Kidney (tissue), 14 donors: ENCODE measurements around the gene RASAL2. TPM values are rescaled to one million over a fixed set of nuclear protein-coding genes. Genes with fewer than 3 reads are reported as not detected.
A peak's percentile ranks its signal among the peaks of the same experiment; 100 is the strongest.

Experiments used
- DNase-seq, 5 donors: peaks; one replicate each; pipeline ENCODE4 v3.0.0-alpha.2; 2013 to 2020
- FAIRE-seq: peaks from 2 replicates; lab custom pipeline; 2012; peaks lifted over from hg19 to GRCh38; lab: Jason Lieb, UNC
- H3K27ac ChIP-seq, 2 donors: one replicate each; pipeline ENCODE4 v1.7.0; 2013; ENCODE audit warnings: low read depth in 2 of 2, low read length in 2 of 2, inconsistent platforms in 1 of 2
- H3K27me3 ChIP-seq: one replicate; pipeline ENCODE4 v1.7.1; 2013; ENCODE audit warnings: low read length, inconsistent platforms; ENCODE audit not compliant: control insufficient read depth, insufficient read depth
- H3K36me3 ChIP-seq, 3 donors: one replicate each; pipeline versions ENCODE4 v1.7.0 to v1.7.1; 2013; ENCODE audit warnings: low read length in 3 of 3, control low read depth in 1 of 3, inconsistent platforms in 1 of 3; ENCODE audit not compliant: insufficient read depth in 3 of 3, control insufficient read depth in 2 of 3
- H3K4me1 ChIP-seq, 3 donors: one replicate each; pipeline versions ENCODE4 v1.7.0 to v1.7.1; 2013; ENCODE audit warnings: low read length in 3 of 3, inconsistent platforms in 1 of 3, low read depth in 1 of 3; ENCODE audit not compliant: control insufficient read depth in 2 of 3, insufficient read depth in 2 of 3
- H3K4me3 ChIP-seq, 3 donors: one replicate each; pipeline versions ENCODE4 v1.7.0 to v1.8.1; 2013; ENCODE audit warnings: low read length in 3 of 3, control low read depth in 1 of 3, inconsistent platforms in 1 of 3
- H3K9ac ChIP-seq, 3 donors: one replicate each; pipeline versions ENCODE4 v1.7.0 to v1.7.1; 2013; ENCODE audit warnings: low read length in 3 of 3, control low read depth in 1 of 3, inconsistent platforms in 1 of 3
- H3K9me3 ChIP-seq, 3 donors: one replicate each; pipeline versions ENCODE4 v1.7.0 to v1.7.1; 2013; ENCODE audit warnings: low read length in 3 of 3, control low read depth in 1 of 3, inconsistent platforms in 1 of 3; ENCODE audit not compliant: control insufficient read depth in 2 of 3, insufficient read depth in 1 of 3
- CTCF ChIP-seq: IDR thresholded peaks from 3 replicates; pipeline ENCODE4 v1.5.1; 2012; ENCODE audit warnings: mild to moderate bottlenecking, moderate library complexity, borderline replicate concordance; ENCODE audit not compliant: insufficient read depth; ENCODE audit errors: extremely low read depth
- intact Hi-C: fragments of 100-400 bp; cut with DNase I; formaldehyde crosslinking; loops from one replicate; pipeline ENCODE4 v1.11.1; 2022
- polyA plus RNA-seq: library from polyadenylated mRNA; stranded (reverse); fragments of 350-450 nt; fragmentation: Illumina TruSeq; extraction: RNeasy Lipid Tissue Mini Kit (QIAGEN cat#74804); gene quantifications from one replicate; pipeline ENCODE4 v1.2.3, GENCODE V29; 2014; ENCODE audit warnings: low read depth, low replicate concordance; ENCODE audit not compliant: insufficient read depth
- total RNA-seq: library from RNA; stranded (reverse); fragmentation: NEBNext Ultra II Directional; extraction: Animal tissue kit (Norgen Biotek cat#: 25700); gene quantifications from one replicate; pipeline ENCODE4 v1.2.1, GENCODE V29; 2021
- donor health status: control.
- donor health status: control.
- donor health status: control.
- donor health status: control.
- donor health status: control.
- donor health status: DM: yes; HTN: yes; CAD: no.
- donor health status: Normal renal cell carcinoma (clear cell type).

Gene RASAL2
- total and polyA plus RNA-seq, 2 donors from 2014 or later: 2.2 to 26.5 TPM

- DNase-seq (peak in 1 of 5 donors; percentile 42), FAIRE-seq (no peak)
- Histone ChIP-seq H3K9ac (no peak overlapping the region), H3K27me3 (no peaks in the 10 kb centered on the region), H3K36me3 (peaks cover 0 to 3% (median 0%) of the 10 kb centered on the region in 3 donors), H3K27ac (no peak overlapping the region), H3K4me1 (no peaks in the 10 kb centered on the region), H3K9me3 (no peaks in the 10 kb centered on the region), H3K4me3 (no peak overlapping the region)
- intact Hi-C loops: no loop called here
- TF ChIP-seq CTCF: no peak
Observed at GRCh38 chr1:178458203-178458602, 364.3 kb downstream of the RASAL2 start.

GRCh38 chr1:178461104-178461503 lies 367.2 kb downstream of the RASAL2 start:
- peaks cover 0 to 4% (median 3%) of the 10 kb centered on the region in 3 donors for H3K36me3 ChIP-seq
- H3K4me3 ChIP-seq: no peak overlapping the region
- no peak for FAIRE-seq
- H3K9me3 ChIP-seq: no peaks in the 10 kb centered on the region
- no peaks in the 10 kb centered on the region for H3K4me1 ChIP-seq
- H3K9ac ChIP-seq: no peak overlapping the region
- intact Hi-C loops: no loop called here
- DNase-seq: no peak
- TF ChIP-seq CTCF: no peak
- no peaks in the 10 kb centered on the region for H3K27me3 ChIP-seq
- H3K27ac ChIP-seq: no peak overlapping the region

DNA sequence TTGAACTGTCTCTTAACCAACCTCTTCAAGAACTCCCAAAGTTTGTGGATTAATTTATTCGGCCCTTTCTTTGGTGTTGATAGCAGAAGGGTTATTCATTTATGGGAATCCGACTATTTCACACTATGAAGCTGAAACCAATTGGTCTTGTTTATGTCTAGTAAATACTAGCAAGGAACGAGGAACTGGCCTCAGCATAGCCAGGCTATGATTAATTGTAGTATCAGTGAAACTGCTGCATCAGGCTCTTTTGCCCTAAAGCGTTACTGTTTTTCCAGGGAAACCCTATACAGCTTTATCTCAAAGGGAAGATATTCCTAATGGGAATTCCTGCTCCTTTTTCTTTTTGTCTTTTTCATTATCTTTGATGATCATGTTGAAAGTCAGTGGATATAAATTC lies 367.8 kb downstream of the RASAL2 start:
- H3K9ac ChIP-seq: no peak overlapping the region
- no peak overlapping the region for H3K4me3 ChIP-seq
- no peaks in the 10 kb centered on the region for H3K4me1 ChIP-seq
- TF ChIP-seq CTCF: no peak
- H3K36me3 ChIP-seq: peaks cover 4 to 10% (median 4%) of the 10 kb centered on the region in 3 donors
- DNase-seq: no peak
- no peaks in the 10 kb centered on the region for H3K9me3 ChIP-seq
- no peak overlapping the region for H3K27ac ChIP-seq
- intact Hi-C loops: no loop called here
- FAIRE-seq: no peak
- no peaks in the 10 kb centered on the region for H3K27me3 ChIP-seq

- TF ChIP-seq CTCF: no peak
- Histone ChIP-seq H3K27me3 (no peaks in the 10 kb centered on the region), H3K9me3 (no peaks in the 10 kb centered on the region), H3K9ac (no peak overlapping the region), H3K4me1 (no peaks in the 10 kb centered on the region), H3K4me3 (no peak overlapping the region), H3K36me3 (peaks cover 2 to 12% (median 10%) of the 10 kb centered on the region in 3 donors), H3K27ac (no peak overlapping the region)
- DNase-seq: no peak
- intact Hi-C loops: no loop called here
- no peak for FAIRE-seq
Observed at GRCh38 chr1:178464141-178464540, 370.2 kb downstream of the RASAL2 start.
